HG02798 (cell line): ENCODE data around the gene TFDP1.

Experiments used
- ATAC-seq: cut with Tn5 transposase; IDR thresholded peaks from one replicate; pipeline ENCODE4 v1.9.1; 2021; ENCODE audit warnings: mild to moderate bottlenecking; ENCODE audit not compliant: unreplicated experiment, poor library complexity

Gene TFDP1

GRCh38 chr13:113657851-113658741, 73.5 kb downstream of the TFDP1 start, which contains the start of gene ATP4B:
ATP4B (minus strand) TSS chr13:113658198; CDS start chr13:113658144, 54 bp downstream.
- no peak for ATAC-seq

GRCh38 chr13:113658836-113659235, 74.3 kb downstream of the TFDP1 start:
- no peak for ATAC-seq

GRCh38 chr13:113659337-113659736, 74.8 kb downstream of the TFDP1 start:
- ATAC-seq, result no peak

- no peak for ATAC-seq
Measured at GRCh38 chr13:113660066-113660465, 75.5 kb downstream of the TFDP1 start.

GRCh38 chr13:113661509-113661908, 77.0 kb downstream of the TFDP1 start:
- ATAC-seq, result no peak

GRCh38 chr13:113663934-113664333, 79.4 kb downstream of the TFDP1 start:
- no peak for ATAC-seq

GRCh38 chr13:113664751-113665596, 80.4 kb downstream of the TFDP1 start:
- ATAC-seq, result no peak

GRCh38 chr13:113665597-113666328, 81.2 kb downstream of the TFDP1 start:
- ATAC-seq, result no peak

GRCh38 chr13:113666329-113666670, 81.7 kb downstream of the TFDP1 start:
- no peak for ATAC-seq

GRCh38 chr13:113666951-113667701, 82.6 kb downstream of the TFDP1 start, which contains the start of gene GRK1:
GRK1 (plus strand) TSS chr13:113667219; CDS start chr13:113667387, 168 bp downstream.
- ATAC-seq, result no peak

GRCh38 chr13:113667771-113668490, 83.4 kb downstream of the TFDP1 start:
- no peak for ATAC-seq

- ATAC-seq, result no peak
Measured at GRCh38 chr13:113668491-113668971, 84.0 kb downstream of the TFDP1 start.

GRCh38 chr13:113669231-113669754, 84.7 kb downstream of the TFDP1 start:
- ATAC-seq, result no peak

GRCh38 chr13:113669755-113670341, 85.3 kb downstream of the TFDP1 start:
- ATAC-seq, result no peak

- no peak for ATAC-seq
Measured at GRCh38 chr13:113670541-113670940, 86.0 kb downstream of the TFDP1 start.

GRCh38 chr13:113671066-113672001, 86.8 kb downstream of the TFDP1 start:
- ATAC-seq, result no peak

GRCh38 chr13:113672002-113672651, 87.6 kb downstream of the TFDP1 start:
- ATAC-seq, result no peak
